T follicular helper cell (primary cell): ENCODE data around the gene TLE1.

Experiments used
- DNase-seq: peaks from one replicate; pipeline ENCODE4 v3.0.0-alpha.2; 2020; ENCODE audit warnings: low read depth

The TLE1 gene

GRCh38 chr9:81578606-81579005, 110.7 kb downstream of the TLE1 start:
- no peak for DNase-seq

- DNase-seq: no peak
Measured at GRCh38 chr9:81575956-81576355, 113.4 kb downstream of the TLE1 start.

GRCh38 chr9:81574405-81574804, 114.9 kb downstream of the TLE1 start:
- no peak for DNase-seq

- DNase-seq: no peak
Measured at GRCh38 chr9:81573415-81574321, 115.7 kb downstream of the TLE1 start.

- no peak for DNase-seq
Measured at GRCh38 chr9:81570083-81570482, 119.3 kb downstream of the TLE1 start.

- no peak for DNase-seq
Measured at GRCh38 chr9:81566074-81566698, 123.2 kb downstream of the TLE1 start.

GRCh38 chr9:81565609-81566008, 123.7 kb downstream of the TLE1 start:
- DNase-seq: no peak

- no peak for DNase-seq
Measured at GRCh38 chr9:81565144-81565543, 124.2 kb downstream of the TLE1 start.

- no peak for DNase-seq
Measured at GRCh38 chr9:81564632-81565031, 124.7 kb downstream of the TLE1 start.

GRCh38 chr9:81563739-81564138, 125.6 kb downstream of the TLE1 start:
- no peak for DNase-seq

GRCh38 chr9:81563020-81563407, 126.3 kb downstream of the TLE1 start:
- no peak for DNase-seq

- no peak for DNase-seq
Measured at GRCh38 chr9:81562231-81563019, 126.9 kb downstream of the TLE1 start.

GRCh38 chr9:81560851-81561732, 128.3 kb downstream of the TLE1 start:
- DNase-seq: no peak

GRCh38 chr9:81559709-81560108, 129.6 kb downstream of the TLE1 start:
- no peak for DNase-seq

- DNase-seq: no peak
Measured at GRCh38 chr9:81559197-81559596, 130.2 kb downstream of the TLE1 start.

- DNase-seq: no peak
Measured at GRCh38 chr9:81558091-81558830, 131.1 kb downstream of the TLE1 start.

- DNase-seq: no peak
Measured at GRCh38 chr9:81557452-81558090, 131.8 kb downstream of the TLE1 start.

GRCh38 chr9:81556923-81557322, 132.4 kb downstream of the TLE1 start:
- no peak for DNase-seq

- DNase-seq: no peak
Measured at GRCh38 chr9:81552581-81552991, 136.8 kb downstream of the TLE1 start.

GRCh38 chr9:81550207-81550583, 139.2 kb downstream of the TLE1 start:
- no peak for DNase-seq
